LNCAP (cell line): ENCODE measurements around the gene DTNA.

ENCODE experiments used
- TF ChIP-seq, protein P1 (sequence below): fragments of 450-650 bp; IDR thresholded peaks from 2 replicates; pipeline ENCODE4 v1.5.1; 2017; ENCODE audit warnings: mild to moderate bottlenecking

DTNA gene

DNA sequence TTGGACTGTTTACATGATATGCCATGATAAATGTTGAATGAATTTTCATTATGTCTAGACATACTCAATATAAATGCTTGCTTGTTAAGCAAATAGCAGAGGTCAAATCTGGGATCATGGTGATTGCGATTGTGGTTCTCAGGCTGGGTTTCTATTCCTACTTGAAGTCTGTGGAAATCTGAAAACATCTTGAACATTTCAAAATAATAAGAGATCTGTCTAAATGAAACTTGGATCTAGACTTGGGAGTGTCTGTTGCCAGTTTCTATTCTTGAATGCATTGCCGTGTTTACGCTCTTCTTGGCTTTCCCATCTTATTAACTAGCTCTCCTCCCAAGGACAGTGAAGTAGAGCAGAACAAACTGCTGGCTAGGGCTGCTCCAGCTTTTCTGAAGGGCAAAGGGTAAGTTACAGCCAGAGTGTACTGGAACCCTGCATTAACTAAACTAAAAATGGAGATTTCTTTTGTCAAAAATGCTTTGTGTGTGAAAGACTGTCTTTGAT is 127.7 kb downstream of the DTNA start:
- TF ChIP-seq, protein P1, sequence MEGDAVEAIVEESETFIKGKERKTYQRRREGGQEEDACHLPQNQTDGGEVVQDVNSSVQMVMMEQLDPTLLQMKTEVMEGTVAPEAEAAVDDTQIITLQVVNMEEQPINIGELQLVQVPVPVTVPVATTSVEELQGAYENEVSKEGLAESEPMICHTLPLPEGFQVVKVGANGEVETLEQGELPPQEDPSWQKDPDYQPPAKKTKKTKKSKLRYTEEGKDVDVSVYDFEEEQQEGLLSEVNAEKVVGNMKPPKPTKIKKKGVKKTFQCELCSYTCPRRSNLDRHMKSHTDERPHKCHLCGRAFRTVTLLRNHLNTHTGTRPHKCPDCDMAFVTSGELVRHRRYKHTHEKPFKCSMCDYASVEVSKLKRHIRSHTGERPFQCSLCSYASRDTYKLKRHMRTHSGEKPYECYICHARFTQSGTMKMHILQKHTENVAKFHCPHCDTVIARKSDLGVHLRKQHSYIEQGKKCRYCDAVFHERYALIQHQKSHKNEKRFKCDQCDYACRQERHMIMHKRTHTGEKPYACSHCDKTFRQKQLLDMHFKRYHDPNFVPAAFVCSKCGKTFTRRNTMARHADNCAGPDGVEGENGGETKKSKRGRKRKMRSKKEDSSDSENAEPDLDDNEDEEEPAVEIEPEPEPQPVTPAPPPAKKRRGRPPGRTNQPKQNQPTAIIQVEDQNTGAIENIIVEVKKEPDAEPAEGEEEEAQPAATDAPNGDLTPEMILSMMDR = no peak

- TF ChIP-seq, protein P1 = no peak
Observed at GRCh38 chr18:34838669-34839068, 128.6 kb downstream of the DTNA start.

DNA sequence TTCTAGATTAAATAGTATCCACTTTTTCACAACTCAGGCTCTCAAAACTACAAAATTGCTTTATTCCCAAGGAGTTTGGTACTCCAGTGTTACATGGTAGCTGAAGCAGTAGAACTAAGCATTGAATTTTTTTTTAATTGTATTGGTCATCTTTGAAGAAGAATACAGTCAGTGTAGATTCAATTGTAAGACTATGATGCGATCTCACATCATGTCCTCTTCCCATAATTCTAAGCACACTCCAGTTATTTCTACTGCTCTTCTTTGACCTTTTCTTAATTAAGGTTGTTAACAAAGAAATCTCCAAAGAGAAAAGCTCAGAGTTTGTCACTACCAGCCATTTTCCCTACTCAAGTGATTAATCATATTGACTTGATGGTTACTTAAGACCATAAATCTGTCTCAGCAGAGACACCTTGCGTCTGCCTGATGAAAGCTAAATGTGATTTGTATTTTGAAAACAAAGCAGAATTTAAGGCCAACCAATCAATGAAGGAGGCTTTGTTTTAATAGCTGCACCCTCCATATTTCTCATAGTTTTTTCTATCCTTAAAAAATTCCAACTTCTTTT is 130.2 kb downstream of the DTNA start:
- TF ChIP-seq, protein P1 = peak; percentile 23; the same call in 1 of the 2 replicates

DNA sequence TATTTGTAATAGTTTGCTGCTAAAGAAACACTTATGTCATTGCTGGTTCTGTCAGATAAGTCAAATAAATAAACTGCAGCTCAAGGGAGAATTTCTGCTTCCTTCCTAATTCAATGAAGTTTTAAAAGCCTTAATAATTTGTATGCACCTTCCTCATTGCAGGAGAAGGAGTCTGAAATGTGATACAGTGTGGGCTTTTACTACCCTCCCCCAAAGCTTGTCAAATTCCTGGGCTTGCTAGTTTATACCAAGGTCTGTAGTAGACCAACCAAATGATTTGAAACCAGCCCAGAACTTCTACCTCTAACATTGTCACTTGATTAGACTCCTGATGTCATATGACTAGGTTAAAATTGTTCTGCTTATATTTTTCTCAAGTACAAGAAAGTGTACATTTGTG is 131.8 kb downstream of the DTNA start:
- TF ChIP-seq, protein P1 = no peak

DNA sequence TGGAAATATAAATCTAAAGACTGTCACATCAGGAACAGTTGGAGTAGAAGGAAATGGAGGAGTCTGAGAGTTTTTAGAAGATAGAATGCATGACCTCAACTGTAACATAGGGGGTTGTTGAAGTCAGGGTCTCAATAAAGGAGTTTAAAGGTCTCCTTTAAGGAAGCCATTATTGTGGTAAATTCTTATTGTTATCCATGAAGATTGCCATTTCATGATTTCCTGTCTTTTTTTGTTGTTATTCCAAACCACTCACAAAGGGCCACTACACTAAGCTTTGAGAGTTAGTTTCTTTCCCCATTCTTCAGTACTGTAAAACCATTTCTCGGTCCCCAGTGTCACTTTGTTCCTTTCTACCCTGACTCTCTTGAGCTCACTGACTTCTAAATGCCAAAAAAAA is 134.0 kb downstream of the DTNA start:
- TF ChIP-seq, protein P1 = no peak

- TF ChIP-seq, protein P1 = no peak
Observed at GRCh38 chr18:34844732-34845459, 134.8 kb downstream of the DTNA start.

DNA sequence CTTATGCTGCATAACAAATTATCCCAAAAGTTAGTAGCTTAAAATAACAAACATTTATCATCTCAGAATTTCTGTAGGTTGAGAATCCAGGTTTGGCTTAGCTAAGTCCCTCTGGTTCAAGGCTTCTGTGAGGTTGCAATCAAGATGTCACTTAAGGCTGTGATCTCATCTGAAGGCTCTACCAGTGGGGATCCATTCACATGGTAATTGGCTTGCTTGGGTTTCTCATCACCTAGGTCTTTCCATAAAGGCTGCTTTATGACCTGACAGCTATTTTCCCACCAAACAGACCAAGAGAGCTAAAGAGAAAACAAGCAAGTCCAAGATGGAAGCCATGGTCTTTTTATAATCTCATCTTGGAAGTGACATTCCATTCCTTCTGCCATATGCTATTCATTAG is 137.3 kb downstream of the DTNA start:
- TF ChIP-seq, protein P1 = no peak
